Fibroblast of gingiva (primary cell): ENCODE results near the gene CCDC124.

ENCODE experiments used
- DNase-seq: peaks from one replicate; pipeline ENCODE4 v3.0.0-alpha.2; 2011; ENCODE audit warnings: low read depth

Gene CCDC124

DNA sequence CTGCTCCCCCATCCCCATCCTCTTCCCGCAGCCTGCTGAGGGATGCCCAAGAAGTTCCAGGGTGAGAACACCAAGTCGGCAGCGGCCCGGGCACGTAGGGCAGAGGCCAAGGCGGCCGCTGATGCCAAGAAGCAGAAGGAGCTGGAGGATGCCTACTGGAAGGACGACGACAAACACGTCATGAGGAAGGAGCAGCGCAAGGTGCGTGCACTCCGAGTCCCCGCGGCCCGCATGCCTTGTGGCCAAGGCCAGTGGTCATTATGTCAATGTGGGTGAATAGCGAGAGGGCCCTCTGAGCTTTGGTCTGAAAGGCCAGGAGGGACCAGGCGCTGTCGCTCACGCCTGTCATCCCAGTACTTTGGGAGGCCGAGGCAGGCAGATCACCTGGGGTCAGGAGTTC lies 3.6 kb downstream of the CCDC124 start:
- DNase-seq: no peak

DNA sequence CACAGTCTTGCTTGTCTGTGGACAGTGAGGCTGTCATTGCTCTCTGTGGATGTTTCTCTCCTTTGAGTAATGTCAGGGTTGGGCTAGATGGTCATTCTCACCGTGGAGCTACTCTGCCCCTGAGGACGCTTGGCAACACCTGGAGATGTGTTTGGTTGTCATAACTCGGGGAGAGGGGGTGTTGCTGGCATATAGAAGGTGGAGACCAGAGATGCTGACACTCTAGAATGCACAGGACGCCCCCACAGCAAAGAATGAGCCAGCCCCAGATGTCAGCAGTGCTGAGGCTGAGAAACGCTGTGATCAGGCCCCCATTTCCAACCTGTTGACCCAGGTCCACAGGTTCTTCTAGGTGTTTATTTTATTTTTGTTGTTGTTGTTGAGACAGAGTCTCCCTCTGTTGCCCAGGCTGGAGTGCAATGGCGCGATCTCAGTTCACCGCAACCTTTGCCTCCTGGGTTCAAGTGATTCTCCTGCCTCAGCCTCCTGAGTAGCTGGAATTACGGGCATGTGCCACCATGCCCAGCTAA lies 4.6 kb downstream of the CCDC124 start:
- no peak for DNase-seq

DNA sequence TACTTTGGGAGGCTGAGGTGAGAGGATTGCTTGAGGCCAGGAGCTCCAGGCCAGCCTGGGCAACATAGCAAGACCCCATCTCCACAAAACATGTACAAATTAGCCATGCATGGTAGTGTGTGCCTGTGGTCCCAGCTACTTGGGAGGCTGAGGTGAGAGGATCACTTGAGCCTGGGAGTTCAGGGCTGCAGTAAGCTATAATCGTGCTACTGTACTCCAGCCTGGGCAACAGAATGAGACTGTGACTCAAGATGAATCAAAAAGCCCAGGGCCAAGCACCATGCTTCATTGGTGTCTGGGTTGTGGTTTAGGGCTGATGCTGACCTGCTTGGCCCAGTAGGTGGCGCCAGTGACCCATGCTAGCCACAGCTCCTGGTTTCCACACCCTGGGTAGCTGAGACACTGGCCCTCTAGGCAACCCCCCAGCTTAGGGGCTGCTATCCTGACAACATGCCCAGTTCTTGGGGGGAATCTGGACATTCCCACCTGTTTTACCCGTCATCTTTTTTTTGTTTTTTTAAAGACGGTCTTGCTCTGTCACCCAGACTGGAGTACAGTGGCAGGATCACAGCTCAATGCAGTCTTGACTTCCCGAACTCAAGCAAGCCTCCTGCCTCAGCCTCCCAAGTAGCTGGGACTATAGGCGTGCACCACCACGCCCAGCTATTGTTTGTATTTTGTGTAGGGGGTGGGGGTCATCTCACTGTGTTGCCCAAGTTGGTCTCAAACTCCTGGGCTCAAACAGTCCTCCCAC lies 5.5 kb downstream of the CCDC124 start:
- peak; percentile 66 for DNase-seq

DNA sequence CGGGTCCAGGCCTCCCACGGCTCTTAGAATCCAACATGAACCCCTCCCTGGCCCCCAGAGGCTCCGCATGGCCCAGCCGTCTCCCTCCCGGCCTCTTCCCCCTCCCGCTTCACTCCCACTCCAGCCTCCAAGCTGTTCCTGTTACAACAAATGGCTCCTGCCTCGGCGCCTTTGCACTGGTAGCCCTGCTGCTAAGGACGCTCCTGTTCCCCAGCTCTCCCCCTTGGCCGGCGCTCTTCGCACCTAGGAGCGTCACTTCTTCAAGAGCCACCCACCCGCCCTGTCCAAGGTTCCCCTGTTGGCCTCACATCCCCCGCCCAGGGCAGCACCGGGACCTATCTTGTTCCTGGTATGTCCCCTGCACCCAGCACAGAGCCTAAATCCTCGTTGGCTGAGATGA lies 9.4 kb downstream of the CCDC124 start:
- no peak for DNase-seq

DNA sequence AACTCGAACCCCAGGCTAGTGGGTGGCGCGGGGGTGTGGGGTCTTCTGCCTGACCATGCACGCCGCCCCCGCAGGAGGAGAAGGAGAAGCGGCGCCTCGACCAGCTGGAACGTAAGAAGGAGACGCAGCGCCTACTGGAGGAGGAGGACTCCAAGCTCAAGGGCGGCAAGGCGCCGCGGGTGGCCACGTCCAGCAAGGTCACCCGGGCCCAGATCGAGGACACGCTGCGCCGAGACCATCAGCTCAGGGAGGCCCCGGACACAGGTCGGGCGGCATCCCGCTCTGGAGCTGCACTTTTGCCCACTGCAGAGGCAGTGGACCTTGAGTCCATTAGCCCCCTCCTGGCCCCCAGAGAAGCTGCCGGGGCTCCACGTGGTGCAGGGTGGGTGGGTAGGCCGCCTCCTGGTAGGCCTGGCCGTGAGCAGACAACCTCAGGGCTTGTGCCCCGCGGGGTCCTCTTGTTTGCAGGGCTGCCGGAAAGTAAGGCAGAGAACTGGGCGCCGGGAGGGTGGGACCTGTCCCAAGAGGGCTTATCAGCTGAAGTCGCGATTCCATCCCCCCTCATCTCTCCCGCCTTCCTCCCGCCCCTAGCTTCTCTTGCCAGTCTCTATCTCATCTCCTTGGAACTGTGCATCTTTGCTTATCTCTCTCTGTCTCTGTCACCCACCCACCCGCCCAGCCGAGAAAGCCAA lies 9.9 kb downstream of the CCDC124 start:
- no peak for DNase-seq

DNA sequence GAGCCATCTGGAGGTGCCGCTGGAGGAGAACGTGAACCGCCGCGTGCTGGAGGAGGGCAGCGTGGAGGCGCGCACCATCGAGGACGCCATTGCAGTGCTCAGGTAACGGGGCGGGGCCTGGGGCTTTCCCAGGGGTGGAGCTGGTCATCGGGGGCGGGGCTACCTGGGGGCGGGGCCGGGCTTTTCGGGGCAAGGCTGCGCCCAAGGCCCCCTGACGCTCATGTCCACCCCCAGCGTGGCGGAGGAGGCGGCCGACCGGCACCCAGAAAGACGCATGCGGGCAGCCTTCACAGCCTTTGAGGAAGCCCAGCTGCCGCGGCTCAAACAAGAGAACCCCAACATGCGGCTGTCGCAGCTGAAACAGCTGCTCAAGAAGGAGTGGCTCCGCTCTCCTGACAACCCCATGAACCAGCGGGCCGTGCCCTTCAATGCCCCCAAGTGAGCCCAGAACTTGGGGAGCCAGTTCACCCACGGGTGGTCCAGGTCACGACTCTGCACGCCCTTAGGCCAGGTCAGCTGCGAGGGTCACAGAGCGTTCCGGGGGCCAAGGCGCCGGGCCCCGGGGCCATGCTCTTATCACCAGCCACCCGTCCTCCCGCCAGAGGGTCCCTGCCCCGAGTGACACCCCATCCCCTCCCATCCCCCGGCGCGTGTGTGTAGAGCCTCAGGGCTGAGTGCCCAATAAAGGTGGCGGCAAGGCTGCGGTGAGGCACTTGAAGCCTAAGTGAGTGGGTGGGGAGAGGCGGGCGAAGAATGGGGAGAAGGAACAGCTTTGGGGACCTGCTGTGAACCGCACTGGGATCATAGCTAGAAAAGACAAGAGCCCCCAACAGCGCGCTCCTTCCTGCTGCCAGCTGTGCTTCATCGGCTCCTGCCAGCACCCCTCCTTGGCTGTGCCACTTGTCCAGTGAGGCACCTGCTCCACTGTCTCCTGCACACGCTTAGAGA lies 10.7 kb downstream of the CCDC124 start:
- no peak for DNase-seq

DNA sequence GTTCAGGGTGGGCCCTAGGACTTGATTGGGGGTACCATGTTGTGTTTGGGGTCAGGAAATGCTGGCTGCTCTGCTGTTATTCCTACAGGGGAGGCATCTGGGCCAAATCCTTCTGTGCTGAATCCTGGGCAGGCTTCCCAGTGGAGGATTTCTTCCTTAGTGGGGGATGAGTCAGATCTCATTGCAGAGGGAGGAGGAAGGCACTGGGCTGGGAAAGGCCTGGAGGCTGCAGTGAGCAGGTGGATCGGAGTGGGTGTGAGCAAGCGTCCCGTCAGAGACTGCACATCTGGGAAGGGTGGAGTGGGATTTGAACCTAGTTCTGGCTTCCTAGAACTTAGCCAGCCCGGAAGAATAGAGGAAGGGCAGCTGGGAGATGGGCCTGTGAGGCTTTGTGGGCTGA lies 11.5 kb downstream of the CCDC124 start:
- peak; percentile 53 for DNase-seq

DNA sequence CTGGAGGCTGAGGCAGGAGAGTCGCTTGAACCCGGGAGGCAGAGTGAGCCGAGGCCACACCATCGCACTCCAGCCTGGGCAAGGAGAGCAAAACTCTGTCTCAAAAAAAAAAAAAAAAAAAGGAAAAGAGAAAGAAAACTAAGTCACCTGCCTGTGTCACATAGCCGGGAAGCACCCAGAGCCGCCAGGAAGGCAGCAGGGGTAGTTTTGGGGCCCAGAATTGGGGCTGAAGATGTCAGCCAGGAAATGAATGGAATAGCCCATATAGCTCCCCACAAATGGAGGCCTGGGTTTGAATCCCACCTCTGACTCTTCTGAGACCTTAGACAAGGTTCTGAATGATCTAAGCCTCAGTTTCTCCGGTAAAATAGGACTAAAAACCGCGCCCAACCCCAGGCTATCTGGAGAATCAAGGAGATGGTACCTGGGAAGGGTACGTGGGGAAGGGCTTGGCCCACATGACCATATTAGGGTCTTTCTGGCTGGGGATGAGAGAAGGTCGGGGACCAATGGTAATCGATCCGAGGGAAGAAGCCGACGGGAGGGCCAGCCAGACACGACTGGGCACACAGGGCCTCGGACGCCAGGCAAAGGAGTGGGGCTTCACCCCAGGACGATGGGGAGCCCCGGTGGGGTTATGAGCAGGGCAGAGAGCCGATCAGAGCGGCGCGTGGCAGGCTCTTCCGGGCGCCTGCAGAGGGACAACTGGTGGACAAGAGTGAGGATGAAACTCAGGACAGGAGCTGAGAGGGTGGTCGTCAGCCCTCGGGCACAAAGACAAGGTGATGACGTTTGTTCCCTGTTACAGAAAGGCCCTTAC lies 14.4 kb downstream of the CCDC124 start:
- no peak for DNase-seq

DNA sequence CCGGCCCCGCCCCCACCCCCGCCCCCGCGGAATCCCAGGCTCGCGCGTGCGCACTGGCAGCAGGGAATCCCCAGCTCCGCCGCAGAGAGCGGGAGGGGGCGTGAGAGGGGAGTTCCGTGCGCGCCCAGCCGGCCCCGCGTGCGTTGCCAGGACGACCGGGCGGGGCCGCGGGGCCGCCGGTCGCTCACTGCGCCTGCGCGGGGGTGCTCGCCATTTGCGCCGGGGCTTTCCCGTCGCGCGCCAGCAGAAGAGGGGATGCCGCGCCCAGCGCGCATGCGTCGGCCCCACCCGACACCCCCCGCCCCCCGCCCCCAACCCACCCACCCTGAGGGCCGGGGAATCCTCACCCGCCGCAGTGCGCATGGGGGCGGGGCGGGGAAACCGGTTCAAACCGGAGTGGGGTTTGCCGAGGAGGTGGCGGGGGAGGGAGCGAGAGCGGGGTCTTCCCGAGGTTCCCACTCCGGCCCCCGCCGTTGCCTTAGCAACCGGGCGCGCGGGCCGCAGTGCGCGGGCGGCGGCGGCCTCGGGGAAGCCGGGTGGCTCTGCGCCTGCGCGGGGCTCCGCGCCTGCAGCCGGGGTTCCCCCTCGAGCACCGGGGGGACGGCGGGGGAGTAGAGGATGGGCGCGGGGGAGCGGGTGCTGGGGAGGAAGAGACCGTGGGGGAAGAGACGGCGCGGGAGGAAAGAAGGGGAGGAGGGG lies 15.1 kb downstream of the CCDC124 start:
- DNase-seq: peak; percentile 89

DNA sequence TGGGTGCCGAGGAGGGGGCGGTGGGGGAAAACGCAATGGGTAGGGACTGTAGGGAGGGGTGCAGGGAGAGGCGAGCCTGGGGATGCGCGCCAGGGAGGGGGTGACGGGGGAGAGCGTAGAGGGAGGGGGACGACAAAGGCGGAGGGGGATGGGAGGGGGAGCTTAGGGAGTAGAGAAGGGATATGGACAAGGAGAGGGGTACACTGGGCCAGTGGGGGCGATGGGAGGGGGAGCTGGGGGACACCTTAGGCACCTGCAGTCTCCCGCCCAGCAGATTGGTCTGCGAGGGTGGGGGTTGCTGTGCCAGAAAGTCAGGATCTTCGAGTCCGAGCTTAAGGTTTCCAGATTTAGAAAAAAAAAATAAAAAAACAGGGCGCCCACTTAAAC lies 15.7 kb downstream of the CCDC124 start:
- no peak for DNase-seq

DNA sequence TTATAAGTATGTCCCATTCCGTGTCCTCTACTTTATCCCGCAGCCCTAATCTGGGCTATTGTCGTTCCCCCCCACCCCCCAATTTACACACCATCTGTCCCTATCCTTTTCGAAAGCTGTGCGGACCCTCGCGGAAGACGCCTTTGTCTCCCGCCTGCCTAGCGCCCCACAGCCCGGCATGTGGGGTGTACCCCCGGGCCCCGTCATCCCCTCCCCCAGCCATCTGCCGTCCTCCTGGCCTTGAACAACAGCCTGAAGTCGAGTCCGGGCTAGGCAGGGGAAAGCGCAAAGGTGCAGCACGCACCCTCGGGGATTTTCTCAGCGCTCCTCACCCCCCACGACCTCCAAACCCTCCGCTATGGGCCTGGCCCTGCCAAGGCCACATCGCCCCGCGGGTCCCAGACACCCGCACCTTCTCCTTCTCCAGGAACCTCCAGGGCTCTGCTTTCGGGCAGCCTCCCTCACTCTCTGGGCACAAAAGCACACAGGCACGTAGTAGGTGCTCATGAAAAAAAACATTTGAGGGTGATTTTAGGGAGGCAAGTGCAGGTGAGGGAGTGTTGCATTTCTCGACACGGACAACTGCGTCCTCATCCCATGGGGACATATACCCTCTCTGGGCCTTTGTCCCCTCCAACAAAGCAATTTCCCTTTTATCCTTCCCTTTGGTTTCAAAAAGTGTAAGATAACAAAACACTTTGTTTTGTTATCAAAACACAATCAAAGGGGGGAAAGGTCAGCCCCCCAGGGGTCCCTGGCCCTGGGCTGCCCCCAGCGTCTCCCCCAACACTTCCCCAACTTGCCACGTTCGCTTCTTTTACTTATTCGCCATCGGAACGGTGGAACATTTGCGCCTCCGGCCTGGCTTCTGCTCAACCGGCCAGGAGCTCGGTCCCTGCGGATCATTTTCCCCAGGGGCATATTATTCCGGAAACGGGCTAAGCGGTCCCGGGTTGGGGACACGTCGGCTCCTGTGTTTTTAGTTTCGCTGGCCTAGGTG lies 16.4 kb downstream of the CCDC124 start:
- DNase-seq: no peak

DNA sequence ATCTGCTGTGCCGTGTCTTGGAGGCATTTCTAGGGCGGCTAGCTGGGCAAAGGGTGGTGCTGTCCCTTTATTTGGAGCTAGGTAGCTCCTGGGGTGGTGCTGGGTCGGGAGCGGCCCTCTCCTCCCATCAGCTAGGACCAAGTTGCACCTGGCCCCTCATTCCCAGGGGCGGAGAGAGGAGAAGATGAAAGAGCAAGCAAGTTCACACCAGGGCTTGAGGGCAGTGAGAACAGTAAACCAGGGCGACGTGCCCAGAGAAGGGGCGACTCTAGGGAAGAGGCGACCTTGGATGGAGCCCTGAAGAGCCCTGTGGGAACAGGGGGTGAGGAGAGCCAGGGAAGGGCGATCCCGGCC lies 17.1 kb downstream of the CCDC124 start:
- DNase-seq: no peak

DNA sequence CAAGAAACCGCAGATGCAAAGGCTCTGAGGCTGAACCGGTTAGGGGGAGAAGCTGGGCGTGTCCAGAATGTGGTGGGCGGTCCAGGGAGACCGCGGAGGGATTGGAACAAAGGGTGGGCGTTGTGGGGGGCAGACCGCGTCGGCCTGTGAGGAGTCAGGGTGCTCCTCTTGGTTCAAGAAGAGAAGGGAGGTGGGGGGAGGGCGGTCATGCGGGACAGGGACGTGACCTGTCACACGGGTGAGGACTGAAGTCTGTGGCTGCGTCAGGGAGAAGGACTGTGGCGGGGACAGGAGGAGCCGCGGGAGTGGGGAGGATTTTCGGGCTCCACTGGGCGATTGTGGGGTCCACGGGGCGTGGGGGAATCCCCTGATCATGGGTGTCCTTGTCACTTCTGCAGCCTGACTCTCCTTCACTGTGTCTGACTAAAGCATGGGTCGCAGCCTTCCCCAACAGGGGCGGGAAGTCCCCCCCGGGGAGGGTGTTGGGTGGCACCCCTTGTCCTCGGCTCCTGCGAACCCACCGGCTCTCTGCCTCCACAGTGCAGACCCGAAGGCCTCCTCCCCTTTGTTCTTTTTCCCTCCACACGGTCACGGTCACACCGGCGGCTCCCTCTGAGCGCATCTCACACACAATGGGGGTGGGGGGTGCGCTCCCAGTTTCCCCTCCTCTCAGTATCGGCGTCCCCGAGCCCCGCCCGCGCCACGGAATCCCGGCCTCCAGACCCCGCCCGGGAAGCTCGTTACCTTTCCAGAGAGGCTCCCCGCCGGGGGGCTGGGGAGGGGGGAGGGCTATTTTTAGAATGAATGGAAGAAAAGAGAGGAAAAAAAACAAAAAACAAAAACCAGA lies 17.7 kb downstream of the CCDC124 start:
- DNase-seq: no peak

DNA sequence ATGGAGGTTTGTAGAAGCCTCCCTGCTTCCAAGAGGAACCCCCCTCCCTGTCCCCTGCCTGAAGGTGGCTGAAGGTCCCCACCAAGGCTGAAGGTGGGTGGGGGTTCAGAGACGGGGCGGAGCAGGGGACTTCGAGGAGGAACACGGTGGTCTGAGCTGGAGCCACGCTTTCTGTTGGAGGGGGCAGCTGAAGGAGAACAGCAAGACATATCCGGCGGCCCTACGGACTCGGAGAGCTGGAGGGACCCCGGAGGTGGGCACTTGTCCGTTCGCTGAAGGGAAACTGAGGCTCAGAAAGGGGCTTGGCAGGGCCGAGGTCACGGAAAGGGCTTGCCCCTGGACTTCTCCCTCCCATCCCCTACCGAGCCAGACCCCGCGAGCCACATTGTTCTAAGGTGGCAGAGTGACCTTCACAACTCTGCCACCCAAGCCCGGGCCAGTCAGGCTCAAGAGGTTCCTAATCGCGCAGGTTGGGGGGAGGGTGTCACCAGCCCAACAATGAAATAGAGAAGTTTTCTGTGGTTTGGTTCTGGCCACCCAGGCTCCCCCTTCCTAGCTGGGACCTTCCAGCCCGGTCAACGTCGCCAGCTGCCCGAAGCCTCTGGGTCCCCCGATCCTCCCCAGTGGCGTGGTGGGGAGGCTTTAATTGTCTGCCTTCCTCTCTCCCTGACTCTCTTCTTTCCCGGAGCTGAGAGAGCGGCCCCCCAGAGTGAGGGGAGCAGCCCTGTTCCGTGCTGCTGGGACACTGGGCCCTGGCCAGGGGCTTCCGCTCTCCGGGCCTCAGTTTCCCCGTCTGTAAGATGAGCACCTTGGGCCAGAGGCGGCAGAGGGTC lies 18.6 kb downstream of the CCDC124 start:
- no peak for DNase-seq

DNA sequence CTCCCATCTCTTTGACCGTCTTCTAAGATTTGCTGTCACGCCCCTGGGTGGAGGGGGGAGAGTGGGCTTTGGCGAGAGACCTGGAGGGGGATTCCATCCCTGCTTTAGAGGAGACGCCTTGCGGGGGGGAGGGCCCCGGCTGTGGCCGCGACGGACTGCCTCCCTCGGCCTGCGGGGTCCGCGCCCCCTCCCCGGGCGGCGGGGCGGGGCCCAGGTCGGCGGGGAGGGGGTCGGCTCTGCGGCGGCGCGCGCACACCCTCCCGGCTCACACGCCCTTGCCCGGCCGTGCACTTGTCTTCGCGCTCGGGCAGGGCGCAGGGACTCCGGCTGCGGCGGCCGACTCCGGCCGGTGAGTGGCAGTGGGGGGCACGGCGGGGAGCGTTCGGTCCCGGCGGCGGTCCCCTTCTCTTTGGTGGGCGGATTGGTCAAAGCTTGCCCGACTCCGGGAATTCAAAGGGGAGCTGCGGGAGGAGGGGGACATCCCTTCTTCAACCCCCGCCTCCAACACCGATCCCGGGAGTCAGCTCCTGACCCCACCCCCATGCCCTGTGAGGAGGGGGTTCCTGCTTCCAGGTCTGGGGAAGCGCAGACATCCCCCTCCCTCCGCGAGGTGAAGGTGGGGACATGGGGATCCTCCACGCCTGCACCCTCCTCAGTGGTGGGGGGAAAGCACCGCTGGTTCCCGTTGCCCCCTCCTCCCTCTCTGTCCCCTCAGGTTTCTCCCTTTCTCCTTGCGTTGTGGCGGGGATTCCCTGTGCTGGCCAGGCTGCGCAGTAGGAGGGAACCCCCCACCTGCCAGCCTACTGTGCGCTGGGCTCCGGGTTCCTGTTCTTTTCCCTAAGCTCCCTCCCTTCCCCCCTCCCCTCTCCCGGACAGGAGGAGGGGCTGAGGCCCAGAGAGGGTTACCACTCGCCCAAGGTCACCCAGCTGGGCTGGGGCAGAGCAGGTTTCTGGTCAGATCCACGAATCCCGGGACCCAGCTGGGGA lies 19.5 kb downstream of the CCDC124 start:
- no peak for DNase-seq

DNA sequence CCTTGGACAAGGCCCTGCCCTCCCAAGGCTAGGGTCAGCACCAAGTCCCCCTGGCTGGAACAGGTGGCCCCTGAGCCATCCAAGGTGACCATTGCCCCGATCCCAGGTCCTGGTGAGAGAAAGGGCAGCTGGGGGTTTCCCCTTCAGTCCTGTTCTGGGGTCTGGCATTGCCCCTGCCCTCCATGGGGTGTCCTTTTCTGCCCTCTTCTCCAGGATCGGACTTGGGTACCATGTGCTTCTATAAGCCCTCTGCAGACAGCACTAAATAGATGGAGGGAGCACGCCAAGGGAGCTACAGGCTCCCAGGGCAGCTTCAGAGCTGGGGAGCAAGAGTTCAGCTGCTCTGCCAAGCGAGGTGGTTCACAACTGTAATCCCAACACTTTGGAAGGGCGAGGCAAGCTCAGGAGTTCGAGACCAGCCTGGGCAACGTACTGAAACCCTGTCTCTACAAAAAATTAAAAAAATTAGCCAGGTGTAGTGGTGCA lies 20.5 kb downstream of the CCDC124 start:
- DNase-seq: no peak
